NCI-H1092 treated with DMSO at 0.1 percent for 48 hours (cell line): Measurements from ENCODE around the gene TBC1D14.
"Not testable (repeated sequence)": the region's sequence is repeated elsewhere in the genome, so short reads cannot be mapped to it uniquely, and the experiment has no call there.

Experiments
- DNase-seq: peaks from one replicate; lab custom pipeline; 2025; lab: John Stamatoyannopoulos, UW

Gene TBC1D14

DNA sequence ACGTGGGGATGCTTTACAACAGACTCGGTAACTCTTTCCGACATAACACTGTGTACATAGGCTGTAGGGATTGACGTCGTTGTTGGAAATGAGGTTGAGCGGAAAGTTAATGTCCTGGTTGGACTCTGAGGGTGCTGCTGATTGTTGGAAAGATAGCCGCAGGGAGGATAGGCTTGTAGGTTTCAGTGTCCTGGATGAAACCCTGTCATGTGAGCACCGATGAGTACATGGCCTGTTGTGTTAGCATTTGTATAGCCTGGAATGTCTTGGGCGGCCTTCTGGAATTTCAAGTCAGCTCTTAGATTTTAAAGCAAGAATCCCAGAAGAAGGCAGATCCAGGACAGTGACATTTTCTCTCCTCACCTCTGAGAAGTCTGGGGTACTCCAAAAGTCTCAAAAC lies 63.3 kb downstream of the TBC1D14 start:
- DNase-seq = no peak

DNA sequence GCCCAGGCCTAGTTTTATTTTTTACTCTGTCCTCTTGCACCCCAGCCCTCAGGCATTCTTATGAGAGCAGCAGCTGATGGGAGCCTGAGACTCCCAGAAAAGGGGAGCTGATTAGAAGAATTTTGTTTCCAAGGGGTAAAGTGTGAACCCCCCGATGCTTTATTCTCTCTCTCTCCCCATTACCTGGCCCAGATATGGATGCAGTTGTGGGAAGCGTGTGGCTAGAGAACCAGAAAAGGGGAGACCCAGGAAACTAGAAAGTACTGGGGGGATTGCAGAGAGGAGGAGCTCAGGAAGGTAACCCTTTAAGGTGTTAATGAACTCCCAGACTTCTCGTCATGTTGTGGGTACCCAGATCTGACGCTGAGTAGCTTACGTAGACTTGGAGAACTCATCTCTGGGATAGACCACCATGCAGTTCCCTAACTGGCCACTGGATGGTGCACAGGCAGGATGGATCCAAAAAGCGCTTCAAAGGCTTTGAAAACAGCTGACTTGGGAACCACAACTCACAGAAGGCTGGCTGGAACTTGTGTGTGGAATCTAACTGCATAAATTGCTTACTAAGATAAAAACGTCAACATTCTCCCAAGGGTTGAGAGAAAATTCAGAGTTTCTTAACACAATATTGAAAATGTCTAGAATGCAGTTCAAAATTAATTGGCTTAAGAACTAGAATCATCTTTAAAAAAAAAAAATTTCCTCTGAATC lies 64.7 kb downstream of the TBC1D14 start:
- DNase-seq = peak; percentile 37

DNA sequence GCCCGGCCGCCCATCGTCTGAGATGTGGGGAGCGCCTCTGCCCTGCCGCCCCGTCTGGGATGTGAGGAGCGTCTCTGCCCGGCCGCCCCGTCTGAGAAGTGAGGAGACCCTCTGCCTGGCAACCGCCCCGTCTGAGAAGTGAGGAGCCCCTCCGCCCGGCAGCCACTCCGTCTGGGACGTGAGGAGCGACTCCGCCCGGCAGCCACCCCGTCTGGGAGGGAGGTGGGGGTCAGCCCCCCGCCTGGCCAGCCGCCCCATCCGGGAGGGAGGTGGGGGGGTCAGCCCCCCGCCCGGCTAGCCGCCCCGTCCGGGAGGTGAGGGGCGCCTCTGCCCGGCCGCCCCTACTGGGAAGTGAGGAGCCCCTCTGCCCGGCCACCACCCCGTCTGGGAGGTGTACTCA lies 68.2 kb downstream of the TBC1D14 start:
- DNase-seq = not testable (repeated sequence)

DNA sequence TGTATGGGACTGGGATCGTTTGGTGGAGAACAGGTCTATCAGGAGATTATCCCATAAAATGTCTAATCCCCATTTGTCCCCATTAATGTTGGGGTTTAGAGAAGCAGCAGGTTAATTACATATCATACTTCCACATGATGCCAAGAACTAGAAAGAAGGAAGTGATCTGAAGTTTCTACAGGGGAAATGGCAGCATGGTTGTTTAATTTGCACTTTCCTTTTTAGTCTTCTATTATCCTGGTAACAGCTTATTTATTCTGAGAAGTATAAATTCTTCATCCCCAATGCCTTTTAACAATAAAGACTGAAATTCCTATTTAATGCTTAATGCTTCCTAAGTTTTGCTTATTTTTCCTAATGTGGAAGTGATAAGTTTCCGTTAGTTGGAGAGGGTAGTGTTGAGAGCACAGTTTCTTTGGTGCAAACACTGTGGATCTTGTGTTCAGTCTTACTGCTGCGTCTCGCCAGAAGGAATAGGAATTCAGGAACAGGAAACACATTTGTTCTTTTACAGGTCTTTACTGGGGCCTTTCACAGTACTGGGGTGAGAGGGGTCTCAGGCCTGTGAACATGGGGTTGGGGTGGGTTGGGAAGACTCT lies 74.0 kb downstream of the TBC1D14 start:
- DNase-seq = no peak

DNA sequence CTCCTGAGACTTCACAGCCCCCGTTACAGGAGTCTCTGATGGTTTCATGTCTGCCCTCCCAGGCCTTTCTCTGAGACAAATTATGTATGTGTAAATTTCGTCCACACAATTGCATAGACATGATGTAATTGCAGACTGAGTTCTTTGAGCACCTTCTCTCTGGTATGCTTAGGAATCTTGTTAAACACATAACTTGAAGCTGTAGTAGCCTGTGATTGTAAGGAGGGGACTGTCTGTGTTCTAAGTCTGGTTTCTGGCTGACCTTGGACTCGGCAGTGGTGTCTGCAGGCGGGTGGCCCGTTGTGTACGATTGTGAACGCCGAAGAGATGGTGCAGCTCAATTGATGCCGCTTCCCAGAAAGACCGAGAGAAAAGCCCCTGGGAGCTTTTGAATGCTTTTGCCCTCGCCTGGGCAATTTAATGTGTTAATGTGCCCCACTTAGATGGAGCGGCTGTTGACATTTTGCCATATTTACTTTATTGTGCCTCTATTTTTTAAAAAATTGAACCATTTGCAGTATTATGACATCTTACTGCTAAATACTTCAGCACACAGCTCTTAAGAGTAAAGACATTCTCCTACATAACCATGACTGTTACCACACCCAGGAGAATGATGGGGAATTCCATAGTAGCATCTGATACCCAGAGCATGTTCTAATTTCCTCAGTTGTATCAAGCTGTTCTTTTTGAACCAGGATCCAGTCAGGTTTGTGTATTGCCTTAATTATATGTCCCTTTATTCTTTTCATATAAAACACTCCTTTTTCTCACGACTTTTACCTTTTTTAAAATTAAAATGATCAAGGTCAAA lies 75.2 kb downstream of the TBC1D14 start:
- DNase-seq = no peak

DNA sequence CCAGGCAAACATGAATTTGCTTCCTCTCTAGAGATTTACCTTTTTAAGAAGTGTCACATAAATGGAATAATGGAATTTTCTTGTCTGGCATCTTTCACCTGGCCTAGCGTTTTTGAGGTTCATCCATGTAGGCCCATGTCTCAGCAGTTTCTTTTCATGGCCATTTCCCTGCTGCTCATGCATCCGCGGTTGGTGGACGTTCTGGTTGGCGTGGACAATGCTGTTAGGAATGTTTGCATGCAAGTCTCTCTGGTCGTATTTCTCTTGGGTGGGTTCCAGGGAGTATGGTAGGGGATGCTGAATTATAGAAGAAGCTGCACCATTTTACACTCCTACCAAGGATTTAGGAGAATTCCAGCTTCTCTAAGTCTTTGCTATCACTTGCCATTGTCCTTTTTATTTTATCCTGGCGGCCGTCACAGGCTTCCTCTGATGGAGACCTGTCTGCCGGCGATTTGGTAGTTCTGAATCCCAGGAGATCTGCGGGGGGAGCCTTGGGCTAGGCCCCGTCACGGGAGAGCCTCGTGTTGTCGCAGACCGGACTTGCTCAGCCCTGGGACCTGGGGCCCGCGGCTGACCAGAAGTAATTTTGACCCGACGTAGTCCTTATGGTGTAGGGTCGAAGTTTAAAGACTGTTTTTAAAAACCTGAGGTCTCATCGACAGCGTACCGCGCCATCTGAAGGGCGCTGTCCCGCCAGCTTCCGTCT lies 76.6 kb downstream of the TBC1D14 start:
- DNase-seq = peak; percentile 19

DNA sequence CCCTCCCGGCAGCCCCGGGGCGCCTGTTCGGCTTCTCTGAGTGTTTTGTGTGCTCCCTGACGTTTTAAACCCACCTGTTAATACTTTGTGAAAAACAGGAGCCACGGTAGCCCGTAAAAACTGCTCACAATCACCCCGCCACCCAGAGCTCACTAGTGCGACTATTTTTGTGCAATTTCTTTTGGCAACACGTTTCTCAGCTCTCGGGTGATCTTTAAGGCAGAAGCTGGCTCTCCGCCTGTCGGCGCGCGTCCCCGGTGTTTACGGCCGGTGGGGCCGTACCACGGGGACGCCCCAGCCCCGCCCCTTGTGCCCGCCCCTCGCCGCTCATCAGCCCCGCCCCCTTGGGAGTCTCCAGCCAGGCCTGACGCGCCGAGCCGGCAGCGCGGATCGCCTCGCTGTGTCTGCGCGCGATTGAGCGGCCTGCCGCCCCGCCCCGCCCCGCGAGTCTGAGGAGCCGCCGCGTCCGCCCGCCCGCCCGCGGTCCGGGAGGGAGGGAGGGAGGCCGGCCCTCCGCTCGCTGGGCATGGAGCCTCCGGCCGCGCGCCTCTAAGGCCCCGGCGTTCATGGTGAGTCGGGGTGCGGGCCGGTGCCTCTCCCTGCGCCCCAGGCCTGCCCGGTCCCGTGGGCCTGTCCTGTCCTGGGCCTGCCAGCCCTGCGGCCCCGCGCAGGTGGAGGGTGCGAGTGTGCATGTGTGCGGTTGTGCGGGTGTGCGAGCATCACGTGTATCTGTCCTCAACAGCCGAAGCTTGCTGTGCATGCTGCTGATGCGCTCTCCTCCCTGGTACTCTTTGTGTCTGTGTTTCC lies 77.4 kb downstream of the TBC1D14 start:
- DNase-seq = peak; percentile 85

DNA sequence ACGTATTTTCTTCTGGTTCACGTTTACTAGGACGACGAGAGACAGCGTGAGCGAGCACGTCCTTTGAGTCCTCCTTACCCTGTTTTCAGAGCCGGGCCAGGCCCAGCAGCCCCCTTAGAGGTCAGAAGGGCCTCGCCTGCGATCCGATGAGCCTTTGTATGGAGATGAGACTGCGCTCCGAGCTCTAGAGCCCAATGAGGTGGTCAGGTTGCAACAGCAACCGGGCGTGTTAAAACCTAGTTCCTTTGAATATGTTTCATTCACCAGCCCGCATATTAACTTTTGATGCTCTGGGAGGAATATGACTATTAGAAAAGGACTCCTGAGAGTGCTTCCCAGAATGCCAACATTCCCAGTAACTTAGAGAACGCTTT lies 77.9 kb downstream of the TBC1D14 start:
- no peak for DNase-seq

DNA sequence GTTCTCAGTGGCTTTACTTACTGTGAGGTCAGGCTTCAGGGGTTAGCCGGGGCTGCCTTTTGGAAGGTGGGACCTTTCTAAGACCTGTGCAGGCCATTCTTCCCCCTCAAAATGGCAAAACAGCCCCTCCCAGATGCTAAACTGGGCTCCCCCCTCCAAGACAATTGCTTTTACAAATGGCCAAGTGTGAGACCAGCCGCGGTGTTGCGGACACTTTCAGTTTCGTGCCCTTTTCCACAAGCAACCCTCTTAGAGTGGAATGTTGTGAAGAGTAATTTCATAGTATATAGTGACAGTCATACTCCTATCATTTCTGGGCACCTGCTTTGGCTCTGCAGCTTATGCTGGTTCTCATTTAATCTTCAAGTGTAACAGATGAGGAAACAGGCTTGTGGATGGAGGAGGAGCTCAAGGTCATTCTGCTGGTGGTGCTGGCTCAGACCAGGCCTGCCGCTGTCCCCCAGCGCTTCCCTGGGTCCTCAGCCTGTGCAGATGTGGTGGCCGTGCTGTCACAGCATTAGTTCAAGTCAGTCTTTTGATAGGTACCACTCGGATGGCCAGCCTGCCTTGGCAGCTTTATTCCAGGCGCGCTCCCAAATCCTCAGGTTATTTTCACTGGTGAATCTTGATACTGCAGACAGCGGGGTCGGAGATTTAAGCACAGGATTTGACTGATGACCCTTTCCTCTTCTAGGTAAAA lies 78.5 kb downstream of the TBC1D14 start:
- no peak for DNase-seq

DNA sequence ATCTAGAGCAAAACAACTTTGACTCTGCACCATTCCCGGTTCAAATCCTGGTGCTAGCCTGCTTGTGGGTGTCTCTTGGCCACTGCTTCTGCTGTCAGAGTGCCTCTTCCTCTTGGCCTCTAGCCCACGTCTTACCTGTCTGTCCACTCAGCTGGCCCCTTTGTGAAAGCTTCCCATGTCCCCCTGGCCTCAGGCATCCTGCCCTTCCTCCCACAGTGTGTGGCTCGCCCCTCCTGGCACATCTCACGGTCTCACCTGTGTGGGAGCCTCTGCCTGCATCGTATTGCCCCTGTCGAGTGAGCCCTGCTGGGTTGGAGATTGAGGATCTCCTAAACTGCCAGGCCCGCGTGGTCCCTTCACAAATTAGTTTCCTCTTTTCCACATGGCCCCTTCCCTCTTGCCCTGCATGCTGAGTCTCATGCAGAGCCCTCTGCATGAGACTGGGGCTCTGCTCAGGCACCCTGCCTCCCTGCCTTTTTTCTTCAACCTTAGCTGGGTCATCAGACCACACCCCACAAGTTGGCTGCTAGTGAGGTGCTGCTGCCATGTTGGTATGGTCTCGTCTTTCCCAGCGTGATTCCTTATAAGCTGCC lies 79.8 kb downstream of the TBC1D14 start:
- DNase-seq = no peak

DNA sequence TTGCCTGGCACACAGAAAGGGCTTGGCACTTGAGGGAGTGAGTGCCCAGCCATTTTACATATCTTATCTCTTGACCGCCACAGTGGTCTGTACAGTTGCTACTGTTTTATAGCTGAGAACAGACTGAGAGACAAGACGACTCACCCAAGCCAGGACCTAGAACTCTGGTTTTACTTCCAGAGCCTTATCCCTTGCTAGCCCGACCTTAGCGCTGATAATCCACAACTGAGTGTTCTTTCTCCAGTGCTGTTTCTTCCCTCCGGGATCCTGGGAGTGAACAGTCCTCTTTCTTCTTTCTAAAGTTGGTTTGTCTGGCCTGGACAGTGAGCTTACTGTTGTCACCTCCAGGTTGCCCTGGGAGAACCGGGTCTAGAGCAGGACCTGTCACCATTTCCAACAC lies 81.0 kb downstream of the TBC1D14 start:
- DNase-seq = no peak

DNA sequence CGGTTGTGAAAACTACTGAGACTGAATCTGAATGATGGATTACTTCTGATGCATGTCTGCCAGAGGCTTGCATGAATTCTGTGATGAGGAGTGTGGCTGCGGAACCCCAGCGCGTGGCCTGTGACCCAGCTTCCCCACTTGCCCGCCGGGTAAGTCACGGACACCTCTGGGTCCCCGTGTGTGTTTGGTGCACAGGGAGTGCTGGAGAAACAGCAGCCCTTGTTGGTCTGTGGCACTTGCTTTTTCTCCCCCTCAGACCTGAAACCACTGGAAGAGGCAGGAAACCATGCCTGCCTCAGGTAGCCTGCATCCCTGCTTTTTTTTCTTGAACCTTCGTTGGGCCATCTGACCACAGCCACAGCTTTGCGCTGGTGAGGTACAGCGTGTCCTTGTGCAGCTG lies 81.6 kb downstream of the TBC1D14 start:
- no peak for DNase-seq

DNA sequence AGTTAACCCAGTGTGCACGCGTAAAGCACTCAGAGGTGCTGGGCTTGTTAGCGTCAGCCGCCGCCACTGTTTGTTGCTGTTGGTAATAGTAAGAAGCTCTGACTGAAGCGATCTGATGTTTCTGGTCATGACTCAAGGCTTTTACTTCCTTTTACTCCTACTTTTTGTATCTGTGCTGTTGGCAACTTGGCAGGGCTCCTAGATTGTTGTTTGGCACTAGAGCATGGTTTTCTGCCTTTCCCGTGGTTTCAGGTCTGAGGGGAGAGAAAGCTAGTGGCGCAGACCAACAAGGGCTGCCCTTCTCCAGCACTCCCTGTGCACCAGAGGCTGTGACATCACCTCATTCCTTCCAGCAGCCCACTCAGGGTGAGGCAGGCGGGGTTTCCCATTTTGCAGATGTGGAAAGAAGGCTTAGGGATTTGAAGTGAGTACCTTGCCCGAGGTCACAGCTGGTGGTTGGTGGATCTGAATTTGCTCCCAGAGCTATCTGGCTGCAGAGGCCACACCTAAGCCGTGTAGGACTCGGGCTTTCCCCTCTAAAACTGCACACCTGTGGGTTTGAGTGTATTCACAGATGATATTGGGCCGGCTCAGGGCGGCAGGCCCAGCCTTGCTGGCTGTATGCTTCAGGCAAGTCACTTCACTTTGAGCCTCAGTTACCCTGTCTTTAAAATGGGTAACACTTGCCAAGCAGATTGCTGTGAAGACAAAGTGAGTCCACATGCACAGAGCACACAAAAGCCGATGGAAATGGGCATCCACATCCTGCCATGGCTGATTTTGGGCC lies 82.3 kb downstream of the TBC1D14 start:
- no peak for DNase-seq

DNA sequence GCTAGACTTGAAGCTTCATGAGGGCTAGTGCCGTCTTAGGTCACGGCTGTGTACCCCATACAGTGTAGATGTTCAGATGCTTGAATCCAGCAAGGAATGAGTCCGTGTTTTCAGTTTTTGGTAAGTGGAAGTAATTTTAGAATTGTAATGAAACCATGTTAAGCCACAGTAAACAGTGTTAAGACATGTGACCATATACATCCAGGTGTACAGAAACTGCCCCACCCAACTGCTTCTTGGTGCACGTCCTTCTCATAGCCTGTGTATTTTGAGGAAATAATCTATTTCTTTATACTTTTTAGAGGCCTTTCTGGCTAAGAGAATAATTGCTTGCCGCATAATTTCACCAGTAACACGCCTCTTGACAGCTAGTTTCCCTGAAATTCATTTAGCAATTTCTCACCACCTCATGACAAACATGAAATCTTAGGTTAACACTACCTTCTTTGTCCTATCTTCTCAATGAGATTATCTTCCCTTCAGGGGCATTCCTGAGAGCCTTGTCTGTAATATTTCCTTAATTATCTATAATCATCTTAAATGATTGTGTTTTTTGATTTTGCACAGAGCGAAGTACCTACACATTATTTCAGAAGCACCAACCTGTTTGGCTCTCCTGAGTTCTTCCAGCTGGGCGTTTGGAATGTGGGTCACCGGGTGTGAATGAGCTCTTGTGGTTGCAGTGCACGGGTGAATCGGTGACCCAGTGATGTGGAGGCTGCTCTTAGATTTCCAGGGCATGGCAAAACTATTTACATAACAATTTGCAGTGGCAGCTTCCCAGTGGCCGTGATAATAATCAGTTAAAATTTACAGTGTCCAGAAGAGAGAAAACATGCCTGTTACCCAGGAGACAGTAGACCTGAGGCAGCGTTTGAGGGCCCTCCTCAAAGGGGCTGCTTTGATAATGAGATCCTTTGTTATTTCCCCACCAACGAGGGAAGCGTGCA lies 83.4 kb downstream of the TBC1D14 start:
- DNase-seq = no peak

DNA sequence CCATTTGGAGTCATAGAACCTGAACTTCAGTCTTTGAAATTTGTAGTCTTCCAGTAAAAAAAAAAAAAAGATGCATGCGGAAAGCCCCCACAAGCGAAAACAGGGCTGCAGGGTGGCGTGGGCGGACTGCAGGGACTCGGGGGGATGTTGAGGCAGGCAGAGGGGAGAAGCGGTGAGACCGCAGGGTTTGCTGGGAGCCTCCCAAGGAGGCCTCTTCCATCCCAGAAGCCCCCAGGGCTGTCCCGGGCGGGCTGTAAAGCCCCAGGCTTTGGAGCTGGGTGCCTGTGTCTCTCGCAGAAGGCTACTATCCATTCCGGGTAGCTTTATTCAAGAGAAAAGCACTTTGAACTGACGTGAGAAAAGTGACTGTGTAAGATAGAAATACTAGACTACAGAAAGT lies 86.9 kb downstream of the TBC1D14 start:
- no peak for DNase-seq

DNA sequence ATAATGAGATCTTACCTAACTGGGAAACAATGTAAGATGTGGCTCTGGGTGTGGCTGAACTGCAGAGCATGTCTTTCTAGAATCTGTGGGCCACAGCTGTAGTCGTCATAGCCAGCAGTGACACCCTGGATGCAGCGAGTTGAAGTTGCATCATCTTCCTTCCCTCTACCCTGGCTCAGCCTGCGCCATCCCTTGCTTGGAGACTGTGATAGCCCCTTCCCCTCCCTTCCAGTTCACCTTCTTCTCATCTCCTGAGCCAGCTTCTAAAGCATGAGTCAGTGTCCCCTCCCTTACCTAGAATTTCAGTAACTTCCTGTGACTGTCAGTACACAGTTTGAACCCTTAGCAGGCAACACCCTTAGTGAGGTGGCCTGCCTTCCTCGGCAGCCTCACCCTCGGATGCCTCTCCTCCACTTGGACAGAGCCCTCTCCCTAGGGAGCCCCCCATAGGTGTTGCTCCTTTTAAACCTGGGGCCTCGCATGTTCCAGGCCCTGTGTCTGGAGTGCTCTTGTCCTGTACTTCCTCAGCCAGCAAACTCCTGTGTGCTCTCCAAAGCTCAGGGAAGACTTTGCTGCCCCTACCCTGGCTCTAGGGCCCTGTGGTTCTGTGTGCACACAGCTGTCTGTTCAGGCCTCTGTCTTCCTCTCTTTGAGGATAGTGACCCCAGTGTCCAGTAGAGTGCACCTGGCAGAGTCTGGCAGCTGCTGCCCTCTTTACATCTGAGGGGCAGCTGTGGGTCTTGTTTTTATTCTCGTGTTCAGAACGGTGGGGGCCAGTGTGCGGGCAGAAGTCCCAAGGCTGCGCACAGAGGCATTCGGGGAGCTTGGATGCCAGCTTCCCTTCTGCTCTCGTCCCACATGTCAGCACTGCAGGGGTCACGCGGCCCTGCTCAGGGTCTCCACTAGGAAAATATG lies 89.8 kb downstream of the TBC1D14 start:
- DNase-seq = no peak

DNA sequence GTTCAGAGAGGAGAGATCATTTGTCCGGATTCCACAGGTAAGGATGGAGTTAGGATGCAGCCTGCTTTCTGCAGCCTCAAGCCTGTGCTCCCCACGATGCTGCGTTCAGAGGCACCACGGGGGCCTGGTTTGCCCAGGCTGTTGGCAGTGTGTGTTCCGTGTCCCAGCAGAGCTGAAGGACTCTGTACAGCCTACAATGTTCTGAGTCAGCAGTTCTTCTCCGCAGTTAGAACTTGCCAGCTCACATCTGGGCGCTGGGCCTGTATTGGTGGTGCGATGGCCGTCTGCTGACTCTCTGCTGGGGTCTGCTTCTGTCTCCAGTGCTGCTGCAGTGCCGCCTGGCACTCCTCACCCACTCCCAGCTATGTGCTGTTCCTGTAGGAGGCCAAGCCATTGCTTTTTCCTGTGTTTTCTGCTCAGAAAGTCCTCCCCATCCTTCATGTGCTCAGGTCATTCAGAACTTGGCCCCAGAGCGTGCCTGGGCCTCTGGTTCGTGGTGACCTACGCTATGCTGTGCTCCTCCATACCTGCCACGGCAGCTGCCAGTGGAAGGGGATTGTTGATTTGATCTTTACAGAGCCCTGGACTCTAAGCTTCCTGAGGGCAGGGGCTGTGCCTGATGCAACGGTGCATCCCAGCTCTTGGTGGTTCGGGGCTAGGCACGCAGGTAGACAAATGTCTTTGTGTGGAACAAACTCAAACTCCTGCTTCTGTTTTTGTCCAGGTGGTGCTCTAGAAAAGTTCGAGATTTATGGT lies 91.0 kb downstream of the TBC1D14 start:
- DNase-seq = no peak
